Psoas muscle (tissue), 8 donors: ENCODE measurements around the gene PANK4. TPM values are rescaled to one million over a fixed set of nuclear protein-coding genes. Genes with fewer than 3 reads are reported as not detected.

Source experiments
- ATAC-seq, 4 donors: fragments of 200-7000 bp; cut with Tn5 transposase; one replicate each; pipeline ENCODE4 v1.9.1; 2020; ENCODE audit warnings: moderate library complexity in 3 of 4, mild to moderate bottlenecking in 2 of 4
- DNase-seq, 2 donors: peaks; one replicate each; pipeline ENCODE4 v3.0.0-alpha.2; 2020
- H3K27ac ChIP-seq: fragments of 200-600 bp; one replicate; pipeline ENCODE4 v1.8.0; 2022
- H3K27me3 ChIP-seq, 3 donors: fragments of 200-600 bp in 1 of 3; one replicate each; pipeline versions ENCODE4 v1.6.1 to v1.8.0; 2013 to 2022; ENCODE audit warnings: low read length in 2 of 3, mild to moderate bottlenecking in 2 of 3, moderate library complexity in 1 of 3; ENCODE audit not compliant: insufficient read depth in 3 of 3
- H3K36me3 ChIP-seq, 2 donors: fragments of 200-600 bp in 1 of 2; one replicate each; pipeline versions ENCODE4 v1.6.1 to v1.8.0; 2013 to 2022; ENCODE audit warnings: low read depth in 1 of 2, mild to moderate bottlenecking in 1 of 2, moderate library complexity in 1 of 2; ENCODE audit not compliant: insufficient read depth in 1 of 2
- H3K4me1 ChIP-seq: fragments of 200-600 bp; one replicate; pipeline ENCODE4 v1.8.0; 2022
- H3K4me3 ChIP-seq: fragments of 200-600 bp; one replicate; pipeline ENCODE4 v1.8.0; 2022; ENCODE audit warnings: mild to moderate bottlenecking
- H3K9me3 ChIP-seq: fragments of 200-600 bp; one replicate; pipeline ENCODE4 v1.8.0; 2022
- CTCF ChIP-seq: fragments of 200-600 bp; IDR thresholded peaks from one replicate; pipeline ENCODE4 v1.8.0; 2022; ENCODE audit warnings: antibody characterized with exemption
- WGBS, 3 donors: extraction: QIAGEN DNeasy Blood & Tissue Kit; methylation state at CpG; one replicate each; pipeline versions ENCODE4 v1.1.6 to v1.1.7; 2013; 5-methylcytosine and 5-hydroxymethylcytosine counted together
- intact Hi-C, 2 donors: fragments of 100-400 bp; cut with DNase I; formaldehyde crosslinking; loops; one replicate each; pipeline versions ENCODE4 v1.11.0 to v1.14.2; 2022
- polyA plus RNA-seq, 3 donors: library from polyadenylated mRNA; stranded (reverse); fragments of 200-250 nt; gene quantifications; one replicate each; pipeline ENCODE4 v1.2.3, GENCODE V29; 2013
- total RNA-seq, 4 donors: library from RNA; stranded (reverse); fragmentation: NEBNext Ultra II Directional in 2 of 4; extraction: Animal tissue kit (Norgen Biotek cat#: 25700) in 2 of 4; gene quantifications; one replicate each; pipeline versions ENCODE4 v1.2.1 to v1.2.4, GENCODE V29; 2021 to 2023
- donor health status: healthy with polysubstance abuse.
- donor health status: DM: no; HTN: no; CAD: no; lungs with moderate emphysema.
- donor health status: Bipolar disorder and iron deficiency.
- donor health status: healthy.
- donor health status: DM: yes; HTN: yes; CAD: no.
- donor health status: DM: no; HTN: no; CAD: no.
- donor health status: DM: no; HTN: no; CAD: no.
- donor health status: DM: yes; HTN: yes; CAD: no.

Gene PANK4
- total and polyA plus RNA-seq, 7 donors, result 29.0 to 45.1 (median 31.9) TPM

DNA sequence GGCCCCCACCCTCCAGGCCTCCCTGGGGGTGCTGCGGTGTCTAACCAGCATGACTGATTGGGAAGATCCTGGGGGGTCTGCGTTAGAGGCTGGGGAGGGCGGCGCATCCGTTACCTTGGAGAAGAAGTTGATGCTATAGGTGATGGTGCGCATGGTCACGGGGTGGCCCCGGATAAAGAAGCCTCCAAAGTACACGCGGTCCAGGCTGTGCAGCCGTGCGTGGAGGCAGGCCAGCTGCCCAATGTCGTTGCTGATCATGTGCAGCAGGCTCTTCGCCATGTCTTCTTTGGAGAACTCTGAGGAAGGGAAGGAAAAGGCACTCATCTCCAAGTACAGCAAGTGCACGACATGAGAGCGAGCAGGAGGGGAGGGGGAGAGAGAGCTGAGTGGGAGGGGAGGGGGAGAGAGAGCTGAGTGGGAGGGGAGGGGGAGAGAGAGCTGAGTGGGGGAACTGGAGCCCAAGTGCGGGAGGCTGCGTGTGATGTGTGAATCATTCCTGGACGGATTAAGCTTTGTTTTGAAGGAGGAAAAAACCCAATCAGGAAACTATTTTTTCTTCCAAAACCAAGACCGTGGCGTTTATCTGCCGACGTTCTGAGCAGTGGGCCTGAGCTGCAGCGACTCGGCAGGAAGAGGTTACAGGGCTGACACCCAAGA is 7.2 kb downstream of the PANK4 start:
- Histone ChIP-seq H3K27ac (no peak overlapping the region), H3K4me3 (no peak overlapping the region), H3K9me3 (no peaks in the 10 kb centered on the region), H3K27me3 (no peaks in the 10 kb centered on the region), H3K4me1 (peaks cover 15% of the 10 kb centered on the region), H3K36me3 (peaks cover 18 to 75% of the 10 kb centered on the region in 2 donors)
- intact Hi-C loops, result no loop called here
- no peak for TF ChIP-seq CTCF
- WGBS, 3 donors, result 86 to 87% (median 87%) methylated on average over 25 of the region's 25 CpGs
- ATAC-seq (no peak), DNase-seq (no peak)

DNA sequence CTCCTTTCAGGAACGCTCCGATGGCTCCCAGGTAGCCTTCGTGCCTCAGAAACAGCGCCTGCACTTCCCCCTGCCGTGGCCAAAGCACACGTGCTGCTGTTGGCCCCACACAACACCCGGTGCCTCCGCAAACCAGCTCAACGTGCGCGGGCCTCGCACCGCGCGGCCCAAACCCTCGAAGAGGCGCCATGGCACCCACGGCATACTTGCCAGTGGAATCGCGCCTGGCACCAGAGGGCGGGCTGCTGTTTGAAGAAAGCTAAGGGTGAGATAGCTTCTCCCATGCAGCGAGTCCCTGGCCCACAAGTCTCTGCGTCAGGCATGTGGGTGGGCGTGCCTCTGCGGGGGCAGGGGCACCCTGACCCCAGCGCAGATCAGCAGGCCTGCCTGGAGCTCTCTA is 7.9 kb downstream of the PANK4 start:
- Histone ChIP-seq H3K9me3 (no peaks in the 10 kb centered on the region), H3K4me1 (peaks cover 8% of the 10 kb centered on the region), H3K36me3 (peaks cover 18 to 82% of the 10 kb centered on the region in 2 donors), H3K27me3 (no peaks in the 10 kb centered on the region), H3K27ac (no peak overlapping the region), H3K4me3 (no peak overlapping the region)
- no peak for TF ChIP-seq CTCF
- ATAC-seq (no peak), DNase-seq (no peak)
- intact Hi-C loops, result no loop called here
- WGBS, 3 donors, result 93 to 94% (median 94%) methylated on average over 26 of the region's 26 CpGs

DNA sequence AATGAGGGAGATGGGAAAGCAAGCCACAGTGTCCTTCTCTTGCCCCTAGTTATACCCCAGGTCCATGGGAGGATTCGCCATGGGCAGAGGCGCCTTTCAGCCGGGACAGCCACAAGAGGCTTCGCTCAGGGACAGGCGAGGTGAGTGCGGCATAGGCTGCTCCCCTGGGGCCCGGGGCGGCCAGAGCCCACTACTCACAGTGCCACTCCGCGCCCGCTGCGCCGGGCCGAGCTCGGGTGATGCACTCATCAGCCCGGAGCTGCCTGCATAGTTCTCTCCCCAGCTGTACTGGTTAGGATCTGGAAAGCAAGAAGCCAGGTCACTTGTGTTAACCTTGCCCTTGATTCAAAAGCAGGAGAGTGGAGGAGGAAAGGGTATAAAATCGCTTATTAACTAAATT is 8.4 kb downstream of the PANK4 start:
- Histone ChIP-seq H3K27me3 (no peaks in the 10 kb centered on the region), H3K4me1 (peaks cover 5% of the 10 kb centered on the region), H3K36me3 (peaks cover 22 to 87% of the 10 kb centered on the region in 2 donors), H3K9me3 (no peaks in the 10 kb centered on the region), H3K27ac (no peak overlapping the region), H3K4me3 (no peak overlapping the region)
- WGBS, 3 donors, result 93 to 95% (median 95%) methylated on average over 17 of the region's 17 CpGs
- no peak for TF ChIP-seq CTCF
- no peak for DNase-seq
- intact Hi-C loops, result no loop called here
- ATAC-seq, result no peak

DNA sequence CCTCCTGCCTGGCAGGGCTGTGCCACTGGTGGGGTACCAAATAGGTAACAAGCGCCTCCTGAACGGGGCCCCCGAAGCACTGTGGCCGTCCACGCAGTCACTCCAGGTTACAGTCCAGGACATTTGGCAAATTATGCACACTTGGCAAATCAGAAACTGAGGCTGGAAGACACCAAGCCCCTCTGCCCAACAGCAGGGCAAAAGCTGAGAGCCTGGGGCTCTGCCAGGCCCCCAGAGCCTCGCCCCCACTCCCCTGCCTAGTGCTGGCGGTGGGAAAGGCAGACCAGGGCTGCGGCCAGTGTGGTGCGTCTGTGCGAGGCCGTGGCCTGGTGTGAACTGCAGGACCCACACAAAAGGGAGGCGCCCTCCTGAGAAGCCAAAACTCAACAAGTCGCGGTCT is 9.4 kb downstream of the PANK4 start:
- H3K36me3 ChIP-seq, result peaks cover 28 to 97% of the 10 kb centered on the region in 2 donors

More for the DNA sequence above, 9.4 kb downstream of the PANK4 start:
- Histone ChIP-seq H3K27me3 (no peaks in the 10 kb centered on the region), H3K9me3 (no peaks in the 10 kb centered on the region), H3K27ac (no peak overlapping the region), H3K4me1 (no peaks in the 10 kb centered on the region), H3K4me3 (no peak overlapping the region)
- DNase-seq, result no peak
- WGBS, 3 donors, result 94 to 95% (median 95%) methylated on average over 14 of the region's 14 CpGs
- intact Hi-C loops, result no loop called here
- no peak for ATAC-seq
- no peak for TF ChIP-seq CTCF
